ENCODE data around the gene BAHD1.
A peak's percentile ranks its signal among the peaks of the same experiment; 100 is the strongest.

The BAHD1 gene

DNA sequence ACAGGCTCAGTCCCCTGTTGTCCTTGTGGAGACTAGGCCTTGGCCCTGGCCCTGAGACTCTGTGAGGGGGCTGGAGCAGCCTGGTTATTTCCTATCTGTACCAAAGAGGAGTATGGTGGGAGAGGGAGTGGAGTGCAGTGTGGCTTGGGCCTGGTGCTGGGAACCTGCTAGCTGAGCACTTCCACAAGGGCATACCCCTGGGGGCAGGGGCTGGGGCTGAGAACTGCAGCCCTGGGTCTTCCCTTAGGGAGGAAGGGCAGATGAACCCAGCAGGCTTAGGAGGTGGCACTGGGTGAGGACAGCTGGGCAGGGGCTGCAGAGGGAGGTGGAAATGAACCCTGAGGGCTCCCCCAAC is 26.5 kb downstream of the BAHD1 start:
- no peak for DNase-seq (ENCODE audit: low spot score)

DNA sequence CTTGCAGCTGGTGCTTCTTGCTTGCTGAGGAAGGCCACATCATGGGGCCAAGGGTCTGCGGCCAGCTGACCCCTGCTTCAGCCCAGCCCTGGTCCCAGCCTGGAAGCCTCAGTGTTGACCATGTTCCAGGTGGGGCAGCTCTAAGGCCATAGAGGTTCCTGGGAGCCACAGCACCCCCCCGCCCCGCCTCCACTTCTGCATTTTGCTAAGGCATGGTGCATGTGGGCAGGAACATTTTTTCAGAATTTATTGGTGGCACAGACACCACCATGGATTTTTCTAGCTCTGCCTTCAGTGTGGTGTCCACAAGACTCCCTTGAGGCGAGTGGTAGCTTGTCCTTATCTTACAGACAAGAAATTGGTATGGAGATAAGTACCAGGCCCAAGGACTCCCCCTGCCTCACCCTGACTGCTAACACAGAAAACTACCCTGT is 28.2 kb downstream of the BAHD1 start:
- no peak for DNase-seq (ENCODE audit: low spot score)

DNA sequence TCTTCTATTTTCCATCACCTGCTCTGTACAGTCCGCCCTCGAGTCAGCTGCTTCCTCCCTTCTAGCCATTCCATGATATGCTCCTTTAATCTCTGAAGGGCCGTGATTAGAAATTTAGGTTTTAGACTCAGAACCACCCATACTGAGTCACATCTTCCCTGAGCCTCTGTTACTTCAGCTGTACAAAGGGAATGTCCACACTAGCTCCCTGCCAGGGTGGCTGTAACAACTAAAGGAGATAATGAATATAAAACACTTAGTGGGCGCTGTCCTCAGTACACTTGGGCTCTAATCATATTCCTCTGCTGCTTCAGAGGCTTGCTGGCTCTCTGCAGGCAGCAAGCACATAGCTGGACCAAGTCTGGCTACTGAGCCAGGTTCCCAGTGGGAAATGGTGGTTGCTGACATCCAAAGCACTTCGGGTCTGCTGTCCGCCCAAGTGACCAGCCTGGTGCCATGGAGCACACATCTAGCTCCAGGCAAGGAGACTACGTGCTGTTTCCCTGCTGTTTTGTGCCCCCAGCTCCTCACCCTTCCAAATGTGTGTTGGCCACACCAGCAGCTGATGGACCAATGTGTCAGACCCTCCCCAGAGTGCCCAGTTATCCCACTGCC is 29.1 kb downstream of the BAHD1 start:
- no peak for DNase-seq (ENCODE audit: low spot score)

DNA sequence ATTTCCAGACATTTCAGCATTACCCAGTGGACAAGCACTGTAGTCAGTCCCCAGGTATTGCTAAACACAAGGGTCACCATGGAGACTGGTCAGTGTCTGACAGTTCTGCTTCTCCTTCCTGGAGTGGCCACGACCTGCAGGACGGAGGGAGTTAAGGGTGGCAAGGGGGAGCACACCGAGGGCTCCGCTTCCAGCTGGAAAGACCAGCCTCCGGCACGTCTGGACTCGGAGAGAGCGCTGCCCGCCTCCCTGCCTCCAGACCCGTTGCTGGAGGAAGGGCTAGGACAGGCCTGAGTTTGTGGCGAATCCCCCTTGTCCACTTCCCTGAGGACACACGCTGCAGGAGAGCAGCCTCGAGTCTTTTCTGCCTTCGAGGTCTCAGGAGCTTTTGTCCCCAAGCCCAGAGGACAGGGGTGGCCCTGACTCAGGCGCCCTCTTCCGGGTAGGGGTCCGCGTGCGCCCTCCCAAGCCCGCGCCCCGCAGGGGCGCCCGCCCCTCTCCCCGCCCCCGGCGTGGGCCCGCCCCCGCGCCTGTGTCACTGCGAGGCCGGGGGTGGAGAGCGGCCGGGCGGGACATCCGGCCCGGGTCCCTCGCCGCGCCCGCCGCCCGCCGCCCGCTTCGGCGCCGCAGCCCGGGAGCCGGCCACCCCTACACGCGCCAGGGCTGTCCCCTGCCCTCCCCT is 29.8 kb downstream of the BAHD1 start, which contains the start of gene CHST14:
Gene CHST14 (plus strand): TSS at position 562 of the 682 bp plus-strand sequence. CDS start 230 bp downstream, outside the sequence.
- peak; percentile 94 for DNase-seq (ENCODE audit: low spot score)

DNA sequence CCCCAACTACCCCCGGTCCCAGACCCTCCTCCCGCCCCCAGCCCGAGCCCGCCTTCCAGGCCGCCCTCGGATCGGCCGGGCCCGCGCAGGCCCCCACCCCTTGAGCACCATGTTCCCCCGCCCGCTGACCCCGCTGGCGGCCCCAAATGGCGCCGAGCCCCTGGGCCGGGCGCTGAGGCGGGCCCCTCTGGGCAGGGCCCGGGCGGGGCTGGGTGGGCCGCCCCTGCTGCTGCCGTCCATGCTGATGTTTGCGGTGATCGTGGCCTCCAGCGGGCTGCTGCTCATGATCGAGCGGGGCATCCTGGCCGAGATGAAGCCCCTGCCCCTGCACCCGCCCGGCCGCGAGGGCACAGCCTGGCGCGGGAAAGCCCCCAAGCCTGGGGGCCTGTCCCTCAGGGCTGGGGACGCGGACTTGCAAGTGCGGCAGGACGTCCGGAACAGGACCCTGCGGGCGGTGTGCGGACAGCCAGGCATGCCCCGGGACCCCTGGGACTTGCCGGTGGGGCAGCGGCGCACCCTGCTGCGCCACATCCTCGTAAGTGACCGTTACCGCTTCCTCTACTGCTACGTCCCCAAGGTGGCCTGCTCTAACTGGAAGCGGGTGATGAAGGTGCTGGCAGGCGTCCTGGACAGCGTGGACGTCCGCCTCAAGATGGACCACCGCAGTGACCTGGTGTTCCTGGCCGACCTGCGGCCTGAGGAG is 30.5 kb downstream of the BAHD1 start:
- DNase-seq (ENCODE audit: low spot score) = peak; percentile 57

DNA sequence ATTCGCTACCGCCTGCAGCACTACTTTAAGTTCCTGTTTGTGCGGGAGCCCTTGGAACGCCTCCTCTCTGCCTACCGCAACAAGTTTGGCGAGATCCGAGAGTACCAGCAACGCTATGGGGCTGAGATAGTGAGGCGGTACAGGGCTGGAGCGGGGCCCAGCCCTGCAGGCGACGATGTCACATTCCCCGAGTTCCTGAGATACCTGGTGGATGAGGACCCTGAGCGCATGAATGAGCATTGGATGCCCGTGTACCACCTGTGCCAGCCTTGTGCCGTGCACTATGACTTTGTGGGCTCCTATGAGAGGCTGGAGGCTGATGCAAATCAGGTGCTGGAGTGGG is 31.0 kb downstream of the BAHD1 start:
- DNase-seq (ENCODE audit: low spot score) = no peak

DNA sequence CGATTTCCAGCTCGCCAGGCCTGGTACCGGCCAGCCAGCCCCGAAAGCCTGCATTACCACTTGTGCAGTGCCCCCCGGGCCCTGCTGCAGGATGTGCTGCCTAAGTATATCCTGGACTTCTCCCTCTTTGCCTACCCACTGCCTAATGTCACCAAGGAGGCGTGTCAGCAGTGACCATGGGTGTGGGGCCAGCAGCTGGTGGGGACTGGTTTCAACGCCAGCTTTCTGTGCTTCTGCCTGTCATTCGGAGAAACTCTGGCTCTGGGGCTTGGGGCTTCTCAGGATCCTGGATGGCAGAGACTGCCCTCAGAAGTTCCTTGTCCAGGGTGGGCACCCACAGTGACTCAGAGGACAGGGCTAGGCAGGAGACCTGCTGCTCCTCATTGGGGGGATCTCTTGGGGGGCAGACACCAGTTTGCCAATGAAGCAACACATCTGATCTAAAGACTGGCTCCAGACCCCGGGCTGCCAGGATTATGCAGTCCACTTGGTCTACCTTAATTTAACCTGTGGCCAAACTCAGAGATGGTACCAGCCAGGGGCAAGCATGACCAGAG is 31.5 kb downstream of the BAHD1 start:
- no peak for DNase-seq (ENCODE audit: low spot score)

DNA sequence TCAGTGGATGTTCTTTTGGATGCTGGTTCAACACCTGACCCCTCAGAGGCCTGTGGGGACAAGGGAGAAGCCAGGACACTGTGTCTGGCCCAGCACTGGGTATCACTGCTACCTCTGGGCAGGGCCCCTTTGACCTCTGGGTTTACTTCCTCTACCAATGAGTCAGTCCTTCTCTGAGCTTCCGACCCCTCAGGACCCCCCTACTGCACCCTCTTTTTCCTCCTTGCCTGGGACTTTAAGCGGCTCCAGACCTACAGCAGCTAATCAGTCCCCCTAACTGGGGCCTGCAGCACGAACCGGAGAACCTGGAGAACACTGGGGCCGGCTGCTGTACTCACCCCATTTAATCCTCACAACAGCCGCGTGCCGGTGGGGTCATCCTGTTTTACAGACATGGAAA is 33.8 kb downstream of the BAHD1 start:
- DNase-seq (ENCODE audit: low spot score) = no peak

DNA sequence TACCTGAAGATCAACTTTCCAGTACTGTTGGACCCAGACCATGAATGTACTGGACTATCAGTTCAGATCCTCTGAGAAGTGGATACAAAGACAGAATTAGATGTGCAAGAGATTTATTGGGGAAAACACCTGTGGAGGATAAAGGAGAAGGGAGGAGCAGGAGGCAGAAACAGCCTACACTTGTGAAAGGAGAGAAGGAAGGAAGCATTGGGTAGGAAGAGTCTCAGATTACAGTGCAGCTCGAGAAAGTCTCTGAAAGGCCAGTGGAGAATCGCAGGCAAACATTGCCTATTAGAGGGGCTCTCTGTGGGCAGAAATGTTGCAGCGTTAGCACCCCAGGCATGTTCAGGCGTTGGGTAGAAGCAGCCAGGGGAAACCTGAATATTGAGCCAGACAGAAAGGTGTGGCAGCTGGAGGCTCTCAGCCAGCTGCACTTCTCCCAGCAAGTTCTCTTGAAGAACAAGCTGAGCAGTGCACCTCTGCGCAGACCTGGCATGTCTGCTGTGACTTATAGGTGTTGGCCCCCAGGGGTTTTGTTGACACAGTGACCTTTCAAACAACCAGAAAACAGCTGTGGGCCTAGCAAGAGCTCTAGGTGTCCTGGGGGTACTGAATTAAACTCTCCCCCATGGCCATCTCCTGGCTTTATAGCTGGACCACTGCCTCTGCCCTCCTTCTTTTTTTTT is 37.0 kb downstream of the BAHD1 start:
- DNase-seq (ENCODE audit: low spot score) = no peak

DNA sequence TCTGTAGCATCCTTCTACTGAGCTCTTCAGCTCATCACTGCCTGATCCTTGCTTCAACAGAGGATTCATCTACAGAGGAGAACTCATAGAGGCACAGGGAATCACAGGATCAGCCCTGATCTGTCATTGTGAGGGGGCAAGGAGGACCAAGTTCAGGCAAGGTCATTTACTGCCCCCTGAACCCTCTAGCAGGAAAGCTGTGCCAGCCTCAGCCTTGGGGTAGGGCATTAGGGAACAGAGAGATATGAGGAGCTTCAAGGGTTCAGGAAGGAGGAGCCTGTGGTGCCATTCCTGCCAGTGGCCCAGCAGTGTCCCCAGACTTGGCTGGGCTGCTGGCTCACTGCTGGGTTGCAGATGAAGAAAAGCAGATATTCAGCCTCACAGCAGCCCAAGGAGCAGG is 38.3 kb downstream of the BAHD1 start:
- no peak for DNase-seq (ENCODE audit: low spot score)

DNA sequence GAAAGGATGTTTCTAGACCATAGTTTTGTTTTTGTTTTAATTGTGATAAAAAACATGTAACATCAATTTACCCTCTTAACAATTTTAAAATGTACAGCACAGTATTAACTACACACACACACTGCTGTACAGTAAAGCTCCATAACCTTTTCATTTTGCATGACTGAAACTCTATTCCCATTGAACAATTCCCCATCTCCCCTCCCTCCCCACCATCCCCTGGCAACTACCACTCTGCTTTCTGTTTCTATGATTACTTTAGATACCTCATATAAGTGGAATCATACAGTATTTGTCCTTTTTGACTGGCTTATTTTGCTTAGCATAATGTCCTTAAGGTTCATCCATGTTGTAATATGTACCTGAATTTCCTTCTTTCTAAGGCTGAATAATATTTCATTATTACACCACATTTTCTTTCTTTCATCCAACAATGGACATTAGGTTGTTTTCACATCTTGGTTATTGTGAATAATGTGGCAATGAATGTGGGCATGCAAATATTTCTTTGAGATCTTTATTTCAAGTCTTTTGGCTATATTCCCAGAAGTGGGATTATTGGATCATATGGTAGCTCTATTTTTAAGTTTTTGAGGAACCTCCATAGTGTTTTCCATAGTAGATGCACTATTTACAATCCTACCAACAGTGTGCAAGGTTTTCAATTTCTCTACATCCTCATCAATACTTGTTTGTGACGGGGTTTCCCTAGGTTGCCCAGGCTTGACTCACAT is 40.8 kb downstream of the BAHD1 start:
- DNase-seq (ENCODE audit: low spot score) = no peak

DNA sequence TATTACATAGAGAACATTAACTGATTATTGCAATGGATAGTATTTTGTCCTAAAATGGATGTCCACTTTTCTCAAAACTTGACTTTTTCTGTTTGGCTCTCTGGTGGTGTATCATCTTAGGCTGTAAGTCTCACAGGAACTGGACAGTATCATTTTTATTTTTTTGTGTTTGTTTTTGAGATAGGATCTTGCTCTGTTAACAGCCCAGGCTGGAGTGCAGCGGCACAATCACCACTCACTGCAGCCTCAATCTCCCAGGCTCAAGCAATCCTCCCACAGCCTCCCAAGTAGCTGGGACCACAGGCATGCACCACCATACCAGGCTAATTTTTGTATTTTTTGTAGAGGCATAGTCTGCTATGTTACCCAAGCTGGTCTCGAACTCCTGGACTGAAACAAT is 43.2 kb downstream of the BAHD1 start:
- no peak for DNase-seq (ENCODE audit: low spot score)

DNA sequence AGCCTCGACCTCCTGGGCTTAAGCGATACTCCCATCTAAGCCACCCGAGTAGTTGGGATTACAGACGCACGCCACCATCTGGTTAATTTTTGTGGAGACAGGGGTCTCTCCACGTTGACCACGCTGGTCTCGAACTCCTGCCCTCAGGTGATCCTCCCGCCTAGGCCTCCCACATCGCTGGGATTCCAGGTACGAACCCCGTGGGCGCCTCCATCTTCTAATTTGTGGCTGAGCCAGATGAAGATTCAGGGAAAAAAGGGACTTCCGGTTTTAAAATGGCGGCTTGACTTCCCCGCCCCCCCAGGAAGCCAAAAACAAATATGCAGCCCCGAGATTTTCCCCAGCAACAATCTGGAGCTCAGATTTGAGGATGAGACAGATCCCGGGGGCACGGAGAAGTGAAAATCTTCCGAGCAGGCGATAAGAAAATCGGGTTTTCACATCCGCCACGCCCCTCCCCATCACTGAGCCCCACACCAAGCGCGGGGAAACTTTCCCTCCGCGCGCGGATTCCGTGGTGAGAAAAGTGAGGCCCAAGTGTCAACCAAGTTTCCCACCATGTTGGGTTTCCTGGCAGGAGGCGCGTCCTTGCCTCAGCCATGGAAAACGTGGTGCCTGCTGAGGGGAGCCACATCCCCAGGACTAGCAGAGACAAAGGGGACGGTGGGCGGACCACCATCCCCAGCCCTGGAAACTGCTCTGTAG is 45.5 kb downstream of the BAHD1 start:
- no peak for DNase-seq (ENCODE audit: low spot score)

DNA sequence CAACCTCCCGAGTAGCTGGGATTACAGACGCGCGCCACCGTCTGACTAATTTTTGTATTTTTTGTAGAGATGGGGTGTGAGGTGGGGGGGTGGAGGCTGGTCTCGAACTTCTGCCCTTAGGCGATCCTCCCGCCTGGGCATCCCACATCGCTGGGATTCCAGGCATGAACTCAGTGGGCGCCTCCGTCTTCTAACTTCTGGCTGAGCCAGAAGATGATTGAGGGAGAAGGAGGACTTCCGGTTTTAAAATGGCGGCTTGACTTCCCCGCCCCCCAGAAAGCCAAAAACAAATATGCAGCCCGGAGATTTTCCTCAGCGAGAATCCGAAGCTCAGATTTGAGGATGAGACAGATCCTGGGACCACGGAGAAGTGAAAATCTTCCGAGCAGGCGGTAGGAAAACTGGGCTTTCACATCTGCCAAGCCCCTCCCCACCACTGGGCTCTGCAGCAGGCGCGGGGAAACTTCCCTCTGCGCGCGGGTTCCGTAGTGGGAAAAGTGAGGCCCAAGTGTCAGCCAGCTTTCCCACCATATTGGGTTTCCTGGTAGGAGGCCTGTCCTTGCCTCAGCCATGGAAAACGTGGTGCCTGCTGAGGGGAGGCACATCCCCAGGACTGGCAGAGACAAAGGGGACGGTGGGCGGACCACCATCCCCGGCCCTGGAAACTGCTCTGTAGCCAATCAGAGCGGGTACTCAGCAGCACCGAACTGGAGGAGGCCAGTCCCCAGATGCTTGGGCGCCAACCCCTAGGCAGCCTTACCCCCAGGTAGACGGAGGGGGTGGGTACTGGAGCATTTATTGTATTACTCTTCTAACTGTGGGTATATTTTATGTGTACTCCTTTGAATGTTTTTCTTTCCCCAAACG is 47.3 kb downstream of the BAHD1 start:
- DNase-seq (ENCODE audit: low spot score) = no peak

DNA sequence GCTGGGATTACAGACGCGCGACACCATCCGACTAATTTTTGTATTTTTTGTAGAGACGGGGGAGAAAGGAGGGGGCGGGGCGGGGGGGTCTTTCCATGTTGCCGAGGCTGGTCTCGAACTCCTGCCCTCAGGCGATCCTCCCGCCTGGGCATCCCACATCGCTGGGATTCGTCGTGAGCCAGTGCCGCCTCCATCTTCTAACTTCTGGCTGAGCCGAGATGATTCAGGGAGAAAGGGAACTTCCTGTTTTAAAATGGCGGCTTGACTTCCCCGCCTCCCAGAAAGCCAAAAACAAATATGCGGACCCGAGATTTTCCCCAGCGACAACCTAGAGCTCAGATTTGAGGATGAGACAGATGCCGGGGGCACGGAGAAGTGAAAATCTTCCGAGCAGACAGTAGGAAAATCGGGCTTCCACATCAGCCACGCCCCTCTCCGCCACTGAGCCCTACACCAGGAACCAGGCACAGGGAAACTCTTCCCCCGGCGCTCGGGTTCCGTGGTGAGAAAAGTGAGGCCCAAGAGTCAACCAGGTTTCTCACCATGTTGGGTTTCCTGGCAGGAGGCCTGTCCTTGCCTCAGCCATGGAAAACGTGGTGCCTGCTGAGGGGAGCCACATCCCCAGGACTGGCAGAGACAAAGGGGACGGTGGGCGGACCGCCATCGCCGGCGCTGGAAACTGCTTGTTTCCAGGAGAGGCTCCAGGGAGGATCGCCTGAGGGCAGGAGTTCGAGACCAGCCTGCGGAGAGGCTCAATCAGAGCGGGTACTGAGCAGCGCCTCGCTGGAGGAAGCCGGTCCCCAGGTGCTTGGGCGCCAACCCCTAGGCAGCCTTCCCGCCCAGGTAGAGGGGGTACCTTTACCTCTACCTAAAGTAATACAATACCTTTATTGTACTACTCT is 48.8 kb downstream of the BAHD1 start:
- no peak for DNase-seq (ENCODE audit: low spot score)

DNA sequence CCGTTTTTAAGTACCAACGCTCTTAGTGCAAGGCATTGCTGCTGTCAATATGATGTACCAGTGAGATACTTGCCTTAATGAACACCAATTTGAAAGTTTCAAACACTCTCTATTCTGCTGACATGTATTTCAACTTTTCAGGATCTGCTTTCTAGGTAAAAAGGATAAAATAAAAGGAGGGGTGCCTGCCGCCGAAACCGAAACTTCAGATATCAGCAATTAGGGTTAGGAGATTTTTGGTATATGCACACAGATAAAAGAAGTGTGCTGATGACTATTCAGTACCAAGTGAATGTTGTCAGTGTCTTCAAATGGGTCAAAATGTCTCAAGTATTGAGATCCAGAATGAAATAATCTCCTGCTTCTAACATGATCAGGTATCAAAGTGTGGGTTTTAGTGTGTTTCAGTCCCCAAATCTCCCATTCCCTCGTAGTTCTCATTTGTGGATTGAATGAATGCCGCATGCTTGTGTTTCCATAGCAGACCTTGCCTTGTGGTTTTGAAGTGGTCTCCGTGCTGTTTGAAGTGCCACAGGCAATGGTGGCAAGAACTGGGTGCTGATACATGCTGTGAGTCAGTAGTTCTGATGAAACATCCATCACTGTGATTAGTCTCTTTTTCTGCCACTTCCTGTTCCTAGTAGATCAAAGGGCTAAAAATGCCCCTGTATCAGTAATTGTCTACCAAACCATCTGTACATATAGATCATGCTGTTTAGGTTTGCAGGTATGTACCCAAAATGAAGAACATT is 52.5 kb downstream of the BAHD1 start:
- no peak for DNase-seq (ENCODE audit: low spot score)

DNA sequence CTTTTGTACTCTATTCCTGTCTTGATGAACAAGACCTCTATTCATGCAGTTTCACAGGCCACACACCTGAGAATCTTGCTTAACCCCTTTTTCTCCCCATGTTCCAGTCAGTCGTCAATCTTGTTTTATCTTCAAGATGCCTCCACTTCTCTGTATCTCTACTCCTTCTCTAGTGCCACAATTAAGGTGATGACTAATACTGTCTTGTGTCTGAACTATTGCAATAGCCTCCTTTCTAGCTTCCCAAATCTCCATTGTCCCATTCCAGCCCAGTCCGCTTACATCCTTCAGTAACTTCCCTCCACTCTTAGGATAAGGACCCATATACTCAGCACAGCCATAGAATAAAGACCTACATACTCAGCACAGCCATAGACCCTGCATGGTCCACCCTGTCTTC is 54.8 kb downstream of the BAHD1 start:
- DNase-seq (ENCODE audit: low spot score) = no peak

DNA sequence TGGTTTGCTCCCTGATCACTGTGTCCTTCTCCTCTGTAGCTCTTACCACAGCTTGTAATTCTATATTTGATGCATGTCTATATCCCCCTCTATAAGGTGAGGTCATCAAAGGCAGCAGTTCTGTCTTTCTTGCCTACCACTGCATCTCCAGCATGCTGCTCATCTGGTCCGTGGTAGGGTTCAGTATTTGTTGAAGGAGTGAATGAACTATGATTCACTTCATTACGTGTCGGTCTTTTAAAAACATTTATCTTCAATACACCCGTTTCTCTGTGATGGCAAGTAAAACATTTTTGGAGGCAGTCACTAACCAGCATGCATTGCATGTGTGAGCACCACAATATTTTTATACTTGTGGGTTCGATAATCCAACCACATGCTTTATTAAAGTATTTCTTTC is 57.7 kb downstream of the BAHD1 start:
- DNase-seq (ENCODE audit: low spot score) = no peak

DNA sequence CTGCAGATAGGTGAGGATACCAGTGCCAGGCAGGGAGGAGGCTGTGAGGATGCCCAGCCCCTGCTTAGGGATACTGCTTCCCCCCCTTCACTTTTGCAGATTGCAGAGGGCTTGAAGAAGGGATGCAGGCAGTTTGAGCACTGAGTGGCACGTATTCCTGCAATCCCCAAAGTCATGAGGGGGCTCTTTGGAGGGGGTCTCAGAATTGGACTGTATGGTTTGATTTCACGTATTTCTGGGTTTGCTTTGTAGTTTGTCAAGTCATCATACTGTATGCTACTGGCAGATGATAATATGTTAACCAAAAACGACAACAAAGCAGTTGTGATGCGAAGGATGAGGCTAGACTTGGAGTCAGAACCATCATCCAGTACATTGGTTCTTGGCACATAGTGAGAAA is 58.1 kb downstream of the BAHD1 start:
- DNase-seq (ENCODE audit: low spot score) = no peak
